Measurements from ENCODE around the gene SLC6A5. TPM values are rescaled to one million over a fixed set of nuclear protein-coding genes. Genes with fewer than 3 reads are reported as not detected.
"Not testable (repeated sequence)": the region's sequence is repeated elsewhere in the genome, so short reads cannot be mapped to it uniquely, and the experiment has no call there.

Gene SLC6A5
- total RNA-seq, 1 experiment from 2014 or later, result not detected

DNA sequence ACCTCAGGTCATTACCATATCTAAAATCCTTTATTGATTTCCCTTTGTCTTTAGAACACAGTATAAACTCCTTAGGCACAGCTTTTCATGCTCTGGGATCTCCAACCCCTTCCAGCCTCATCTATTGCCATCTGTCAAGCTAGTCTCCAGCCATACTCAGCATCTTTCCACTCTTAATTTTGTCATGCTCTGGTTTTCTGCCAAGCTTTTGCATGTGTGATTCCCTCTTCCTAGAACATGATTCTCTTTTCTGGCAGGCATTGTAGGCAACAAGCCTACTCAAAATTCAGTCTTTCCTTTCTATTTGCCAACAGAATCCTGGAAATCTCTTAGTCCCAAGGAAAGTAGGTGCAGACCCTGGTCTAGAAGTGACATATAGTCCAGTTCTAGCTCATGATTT lies 35.5 kb upstream of the SLC6A5 start:
- Histone ChIP-seq H3K4me3 (ENCODE audit: low read length) (no peak overlapping the region), H3K4me2 (ENCODE audit: low read length) (no peak overlapping the region), H3K9me3 (ENCODE audit: low read length) (no peaks in the 10 kb centered on the region), H3K27ac (ENCODE audit: low read length) (no peak overlapping the region), H3K27me3 (ENCODE audit: low read length) (no peaks in the 10 kb centered on the region), H4K20me1 (ENCODE audit: low read length) (no peaks in the 10 kb centered on the region), H3F3A (ENCODE audit: low read length, unreplicated experiment) (no peaks in the 10 kb centered on the region), H3K36me3 (ENCODE audit: low read depth, low read length) (no peaks in the 10 kb centered on the region), H3K9ac (ENCODE audit: low read length) (no peak overlapping the region), H3K9me2 (replicated peaks; ENCODE audit: low read length) (no peaks in the 10 kb centered on the region), H3K79me2 (ENCODE audit: low read length) (no peaks in the 10 kb centered on the region), H3K4me1 (ENCODE audit: insufficient read depth, low read length) (no peaks in the 10 kb centered on the region), H2AFZ (ENCODE audit: low read length) (no peak overlapping the region)
- ATAC-seq (no peak), DNase-seq (no peak)
- POLR2A ChIA-PET (ENCODE audit: unreplicated experiment), result no interaction called here
- TF ChIP-seq EZH2 (IDR thresholded peaks at IDR 0.05; ENCODE audit: low read length, unreplicated experiment), result no peak
- TF ChIP-seq EZH2phosphoT487 (IDR thresholded peaks at IDR 0.05; ENCODE audit: borderline replicate concordance, low read length), result no peak
- TF ChIP-seq, protein P1, sequence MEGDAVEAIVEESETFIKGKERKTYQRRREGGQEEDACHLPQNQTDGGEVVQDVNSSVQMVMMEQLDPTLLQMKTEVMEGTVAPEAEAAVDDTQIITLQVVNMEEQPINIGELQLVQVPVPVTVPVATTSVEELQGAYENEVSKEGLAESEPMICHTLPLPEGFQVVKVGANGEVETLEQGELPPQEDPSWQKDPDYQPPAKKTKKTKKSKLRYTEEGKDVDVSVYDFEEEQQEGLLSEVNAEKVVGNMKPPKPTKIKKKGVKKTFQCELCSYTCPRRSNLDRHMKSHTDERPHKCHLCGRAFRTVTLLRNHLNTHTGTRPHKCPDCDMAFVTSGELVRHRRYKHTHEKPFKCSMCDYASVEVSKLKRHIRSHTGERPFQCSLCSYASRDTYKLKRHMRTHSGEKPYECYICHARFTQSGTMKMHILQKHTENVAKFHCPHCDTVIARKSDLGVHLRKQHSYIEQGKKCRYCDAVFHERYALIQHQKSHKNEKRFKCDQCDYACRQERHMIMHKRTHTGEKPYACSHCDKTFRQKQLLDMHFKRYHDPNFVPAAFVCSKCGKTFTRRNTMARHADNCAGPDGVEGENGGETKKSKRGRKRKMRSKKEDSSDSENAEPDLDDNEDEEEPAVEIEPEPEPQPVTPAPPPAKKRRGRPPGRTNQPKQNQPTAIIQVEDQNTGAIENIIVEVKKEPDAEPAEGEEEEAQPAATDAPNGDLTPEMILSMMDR (conservative IDR thresholded peaks at IDR 0.05; ENCODE audit: low read depth, low read length), result no peak
- CTCF ChIA-PET, result no interaction called here
- no TSS peak for BruUV-seq (replicated peaks)
- intact Hi-C loops (cut with micrococcal nuclease), result no loop called here

DNA sequence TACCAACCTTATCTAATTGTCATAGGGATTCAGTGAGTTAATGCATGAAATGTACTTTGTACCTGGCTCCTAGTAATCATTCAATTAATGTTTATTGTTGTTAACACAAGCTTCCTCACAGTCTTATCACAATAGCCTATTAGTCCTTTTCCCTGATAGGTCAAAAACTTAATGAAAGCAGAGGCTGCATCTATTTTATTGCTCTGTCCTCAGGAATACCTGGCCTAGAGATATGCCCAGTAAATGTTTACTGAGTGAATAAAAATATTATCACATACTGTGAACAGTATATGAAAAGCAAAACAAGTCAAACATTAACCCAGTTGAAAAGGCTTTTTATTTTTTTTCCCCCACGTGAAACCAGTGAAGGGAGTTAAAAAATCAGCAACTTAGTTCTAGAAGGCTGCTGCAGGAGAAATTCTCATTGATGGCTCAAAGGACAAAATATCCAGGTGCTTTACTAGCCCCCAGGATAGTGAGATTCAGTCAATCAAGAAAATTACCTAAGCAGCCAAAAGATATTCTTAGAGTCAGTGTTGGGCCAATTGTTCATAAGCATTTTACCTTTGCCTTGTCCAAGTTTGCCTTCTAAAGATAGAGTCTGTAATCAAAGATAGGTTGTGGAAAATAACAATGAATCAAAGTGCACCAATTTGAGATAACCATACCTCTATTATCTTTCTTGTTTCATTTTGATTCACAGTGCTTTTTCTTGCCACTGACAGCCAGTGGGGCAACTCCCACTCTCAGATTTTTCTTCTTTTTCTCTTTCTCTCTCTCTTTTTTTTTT lies 34.4 kb upstream of the SLC6A5 start:
- ChIA-PET POLR2A (ENCODE audit: unreplicated experiment) (no interaction called here), CTCF (no interaction called here)
- H3K27ac ChIP-seq (ENCODE audit: low read length), result no peak overlapping the region
- H3K4me1 ChIP-seq (ENCODE audit: insufficient read depth, low read length), result no peaks in the 10 kb centered on the region
- no peaks in the 10 kb centered on the region for H3K9me3 ChIP-seq (ENCODE audit: low read length)
- no peaks in the 10 kb centered on the region for H3K79me2 ChIP-seq (ENCODE audit: low read length)
- no peak overlapping the region for H3K9ac ChIP-seq (ENCODE audit: low read length)
- no peak overlapping the region for H3K4me2 ChIP-seq (ENCODE audit: low read length)
- H3K4me3 ChIP-seq (ENCODE audit: low read length), result no peak overlapping the region
- no peaks in the 10 kb centered on the region for H3K9me2 ChIP-seq (replicated peaks; ENCODE audit: low read length)
- no peak overlapping the region for H2AFZ ChIP-seq (ENCODE audit: low read length)
- ATAC-seq (no peak), DNase-seq (no peak)
- H3F3A ChIP-seq (ENCODE audit: low read length, unreplicated experiment), result no peaks in the 10 kb centered on the region
- BruUV-seq (replicated peaks), result no TSS peak
- H3K36me3 ChIP-seq (ENCODE audit: low read depth, low read length), result no peaks in the 10 kb centered on the region
- H3K27me3 ChIP-seq (ENCODE audit: low read length), result no peaks in the 10 kb centered on the region
- intact Hi-C loops (cut with micrococcal nuclease), result no loop called here
- H4K20me1 ChIP-seq (ENCODE audit: low read length), result no peaks in the 10 kb centered on the region
- TF ChIP-seq, protein P1 (conservative IDR thresholded peaks at IDR 0.05; ENCODE audit: low read depth, low read length), result no peak
- TF ChIP-seq EZH2phosphoT487 (IDR thresholded peaks at IDR 0.05; ENCODE audit: borderline replicate concordance, low read length) (no peak), EZH2 (IDR thresholded peaks at IDR 0.05; ENCODE audit: low read length, unreplicated experiment) (no peak)

DNA sequence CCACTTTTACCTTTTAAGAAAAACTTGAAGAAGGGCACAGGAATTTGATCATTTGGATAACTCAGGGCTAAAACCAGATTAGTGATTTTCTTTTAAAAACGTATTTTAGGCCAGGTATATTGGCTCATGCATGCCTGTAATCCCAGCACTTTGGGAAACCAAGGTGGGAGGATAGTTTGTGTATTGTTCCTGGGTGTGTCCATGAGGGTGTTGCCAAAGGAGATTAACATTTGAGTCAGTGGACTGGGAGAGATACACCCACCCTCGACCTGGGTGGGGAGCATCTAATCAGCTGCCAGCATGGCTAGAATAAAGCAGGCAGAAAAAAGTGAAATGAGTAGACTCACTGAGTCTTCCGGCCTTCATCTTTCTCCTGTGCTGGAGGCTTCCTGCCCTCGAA lies 33.3 kb upstream of the SLC6A5 start:
- BruUV-seq (replicated peaks), result not testable (repeated sequence)

More for the DNA sequence above, 33.3 kb upstream of the SLC6A5 start:
- H3K79me2 ChIP-seq (ENCODE audit: low read length); H3K4me3 ChIP-seq (ENCODE audit: low read length); H4K20me1 ChIP-seq (ENCODE audit: low read length); H3K27ac ChIP-seq (ENCODE audit: low read length); H3K9me3 ChIP-seq (ENCODE audit: low read length); H3K4me2 ChIP-seq (ENCODE audit: low read length); POLR2A ChIA-PET (ENCODE audit: unreplicated experiment); H3K9ac ChIP-seq (ENCODE audit: low read length); ATAC-seq; intact Hi-C loops (cut with micrococcal nuclease); H2AFZ ChIP-seq (ENCODE audit: low read length); H3K9me2 ChIP-seq (replicated peaks; ENCODE audit: low read length); H3F3A ChIP-seq (ENCODE audit: low read length, unreplicated experiment); CTCF ChIA-PET; H3K27me3 ChIP-seq (ENCODE audit: low read length); DNase-seq; H3K36me3 ChIP-seq (ENCODE audit: low read depth, low read length); H3K4me1 ChIP-seq (ENCODE audit: insufficient read depth, low read length): not testable (repeated sequence)

All from PC-3 (cell line).